ENCODE data around the gene NXPH3. TPM values are rescaled to one million over a fixed set of nuclear protein-coding genes. Genes with fewer than 3 reads are reported as not detected.

NXPH3 gene
- total and polyA plus RNA-seq, 9 of the 15 experiments (the other 6 are each of a cell fraction or from before 2014, with no cell fraction given): 0.04 to 0.27 (median 0.07) TPM; not detected in 2

DNA sequence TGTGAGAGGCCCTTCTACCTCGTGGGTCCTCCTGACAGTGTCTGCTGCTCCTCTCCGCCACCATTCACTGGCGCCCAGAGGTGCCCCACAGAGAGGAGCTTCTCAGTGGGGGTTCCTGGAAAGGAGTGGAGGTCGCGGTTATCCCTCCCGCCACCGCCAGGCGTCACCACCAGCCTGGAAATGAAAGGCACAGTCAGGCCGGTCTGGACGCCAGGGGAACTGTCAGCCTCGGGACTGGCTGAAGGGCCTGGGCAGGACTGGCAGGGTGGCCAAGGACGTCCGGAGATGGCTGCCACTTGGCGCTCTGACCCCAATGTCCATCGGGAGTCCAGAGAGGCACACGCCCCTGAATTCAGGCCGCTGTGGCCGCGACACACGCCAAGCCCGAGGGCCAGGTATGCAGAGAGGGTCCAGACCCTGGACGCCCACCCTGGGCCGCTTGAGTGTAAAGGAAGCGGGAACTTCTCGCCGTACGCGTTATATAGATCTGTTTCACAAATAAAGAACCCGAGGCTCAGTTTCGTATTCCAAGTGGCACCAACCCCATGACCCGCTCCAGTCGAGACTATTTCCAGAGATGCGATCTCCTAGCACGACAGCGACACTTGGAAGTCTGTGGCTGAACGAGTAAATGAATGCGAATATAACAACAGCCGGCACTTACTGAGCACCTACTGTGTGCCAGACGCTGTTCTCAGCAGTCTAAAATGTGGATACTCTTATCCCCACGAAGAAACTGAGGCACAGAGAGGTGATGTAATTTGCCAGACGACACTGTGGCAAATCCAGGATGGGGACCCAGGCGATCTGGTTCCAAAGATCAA, 7.6 kb upstream of the NXPH3 start (continued):
- TF ChIP-seq, protein P1, sequence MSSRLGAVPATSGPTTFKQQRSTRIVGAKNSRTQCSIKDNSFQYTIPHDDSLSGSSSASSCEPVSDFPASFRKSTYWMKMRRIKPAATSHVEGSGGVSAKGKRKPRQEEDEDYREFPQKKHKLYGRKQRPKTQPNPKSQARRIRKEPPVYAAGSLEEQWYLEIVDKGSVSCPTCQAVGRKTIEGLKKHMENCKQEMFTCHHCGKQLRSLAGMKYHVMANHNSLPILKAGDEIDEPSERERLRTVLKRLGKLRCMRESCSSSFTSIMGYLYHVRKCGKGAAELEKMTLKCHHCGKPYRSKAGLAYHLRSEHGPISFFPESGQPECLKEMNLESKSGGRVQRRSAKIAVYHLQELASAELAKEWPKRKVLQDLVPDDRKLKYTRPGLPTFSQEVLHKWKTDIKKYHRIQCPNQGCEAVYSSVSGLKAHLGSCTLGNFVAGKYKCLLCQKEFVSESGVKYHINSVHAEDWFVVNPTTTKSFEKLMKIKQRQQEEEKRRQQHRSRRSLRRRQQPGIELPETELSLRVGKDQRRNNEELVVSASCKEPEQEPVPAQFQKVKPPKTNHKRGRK (tag; IDR thresholded peaks at IDR 0.05): no peak
- TF ChIP-seq SREBF1 (IDR thresholded peaks at IDR 0.05; ENCODE audit: borderline replicate concordance, low read depth, low read length) (no peak), NEUROD1 (IDR thresholded peaks at IDR 0.05; ENCODE audit: borderline replicate concordance, low read depth, low read length, partially characterized antibody) (no peak), ZNF644 (tag; IDR thresholded peaks at IDR 0.05; ENCODE audit: low read depth) (no peak), ZNF830 (CRISPR knock-in tag; IDR thresholded peaks at IDR 0.05) (no peak), PHF8 (IDR thresholded peaks at IDR 0.05; ENCODE audit: borderline replicate concordance, low read length) (no peak), CTBP1 (IDR thresholded peaks at IDR 0.05; ENCODE audit: borderline replicate concordance) (peak; percentile 36; the same call in 1 of the 2 replicates), NBN (IDR thresholded peaks at IDR 0.05; ENCODE audit: low read depth) (no peak), SP1 (CRISPR knock-in tag; IDR thresholded peaks at IDR 0.05) (peak; percentile 60; the same call in 1 of the 2 replicates), TGIF2 (CRISPR knock-in tag; IDR thresholded peaks at IDR 0.05) (0 out of 2 replicates have a peak, but pooled peaks have one; percentile 45), MED1 (CRISPR knock-in tag; IDR thresholded peaks at IDR 0.05; ENCODE audit: borderline replicate concordance) (no peak), HMGN3 (IDR thresholded peaks at IDR 0.05; ENCODE audit: borderline replicate concordance, extremely low read depth, insufficient read length, low read depth, low read length) (no peak), XRCC5 (IDR thresholded peaks at IDR 0.05; ENCODE audit: low read depth, low read length) (no peak), RCOR1 (IDR thresholded peaks at IDR 0.05; ENCODE audit: borderline replicate concordance in 1 of 2, low read depth in 2 of 2, low read length in 2 of 2) (peak in 1 of 2 experiments; percentile 34; a peak in 1 of 4 replicates)
- TF ChIP-seq, protein P2, sequence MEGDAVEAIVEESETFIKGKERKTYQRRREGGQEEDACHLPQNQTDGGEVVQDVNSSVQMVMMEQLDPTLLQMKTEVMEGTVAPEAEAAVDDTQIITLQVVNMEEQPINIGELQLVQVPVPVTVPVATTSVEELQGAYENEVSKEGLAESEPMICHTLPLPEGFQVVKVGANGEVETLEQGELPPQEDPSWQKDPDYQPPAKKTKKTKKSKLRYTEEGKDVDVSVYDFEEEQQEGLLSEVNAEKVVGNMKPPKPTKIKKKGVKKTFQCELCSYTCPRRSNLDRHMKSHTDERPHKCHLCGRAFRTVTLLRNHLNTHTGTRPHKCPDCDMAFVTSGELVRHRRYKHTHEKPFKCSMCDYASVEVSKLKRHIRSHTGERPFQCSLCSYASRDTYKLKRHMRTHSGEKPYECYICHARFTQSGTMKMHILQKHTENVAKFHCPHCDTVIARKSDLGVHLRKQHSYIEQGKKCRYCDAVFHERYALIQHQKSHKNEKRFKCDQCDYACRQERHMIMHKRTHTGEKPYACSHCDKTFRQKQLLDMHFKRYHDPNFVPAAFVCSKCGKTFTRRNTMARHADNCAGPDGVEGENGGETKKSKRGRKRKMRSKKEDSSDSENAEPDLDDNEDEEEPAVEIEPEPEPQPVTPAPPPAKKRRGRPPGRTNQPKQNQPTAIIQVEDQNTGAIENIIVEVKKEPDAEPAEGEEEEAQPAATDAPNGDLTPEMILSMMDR (IDR thresholded peaks at IDR 0.05 in 2 of 3, conservative IDR thresholded peaks at IDR 0.05 in 1 of 3; ENCODE audit: insufficient read depth in 2 of 3, low read depth in 1 of 3, low read length in 3 of 3): peak; percentile 94 to 97 (median 95)
- TF ChIP-seq, protein P3, sequence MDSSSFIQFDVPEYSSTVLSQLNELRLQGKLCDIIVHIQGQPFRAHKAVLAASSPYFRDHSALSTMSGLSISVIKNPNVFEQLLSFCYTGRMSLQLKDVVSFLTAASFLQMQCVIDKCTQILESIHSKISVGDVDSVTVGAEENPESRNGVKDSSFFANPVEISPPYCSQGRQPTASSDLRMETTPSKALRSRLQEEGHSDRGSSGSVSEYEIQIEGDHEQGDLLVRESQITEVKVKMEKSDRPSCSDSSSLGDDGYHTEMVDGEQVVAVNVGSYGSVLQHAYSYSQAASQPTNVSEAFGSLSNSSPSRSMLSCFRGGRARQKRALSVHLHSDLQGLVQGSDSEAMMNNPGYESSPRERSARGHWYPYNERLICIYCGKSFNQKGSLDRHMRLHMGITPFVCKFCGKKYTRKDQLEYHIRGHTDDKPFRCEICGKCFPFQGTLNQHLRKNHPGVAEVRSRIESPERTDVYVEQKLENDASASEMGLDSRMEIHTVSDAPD (CRISPR knock-in tag; IDR thresholded peaks at IDR 0.05): no peak
- TF ChIP-seq, protein P4, sequence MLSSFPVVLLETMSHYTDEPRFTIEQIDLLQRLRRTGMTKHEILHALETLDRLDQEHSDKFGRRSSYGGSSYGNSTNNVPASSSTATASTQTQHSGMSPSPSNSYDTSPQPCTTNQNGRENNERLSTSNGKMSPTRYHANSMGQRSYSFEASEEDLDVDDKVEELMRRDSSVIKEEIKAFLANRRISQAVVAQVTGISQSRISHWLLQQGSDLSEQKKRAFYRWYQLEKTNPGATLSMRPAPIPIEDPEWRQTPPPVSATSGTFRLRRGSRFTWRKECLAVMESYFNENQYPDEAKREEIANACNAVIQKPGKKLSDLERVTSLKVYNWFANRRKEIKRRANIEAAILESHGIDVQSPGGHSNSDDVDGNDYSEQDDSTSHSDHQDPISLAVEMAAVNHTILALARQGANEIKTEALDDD (IDR thresholded peaks at IDR 0.05): no peak
- TF ChIP-seq, protein P5, sequence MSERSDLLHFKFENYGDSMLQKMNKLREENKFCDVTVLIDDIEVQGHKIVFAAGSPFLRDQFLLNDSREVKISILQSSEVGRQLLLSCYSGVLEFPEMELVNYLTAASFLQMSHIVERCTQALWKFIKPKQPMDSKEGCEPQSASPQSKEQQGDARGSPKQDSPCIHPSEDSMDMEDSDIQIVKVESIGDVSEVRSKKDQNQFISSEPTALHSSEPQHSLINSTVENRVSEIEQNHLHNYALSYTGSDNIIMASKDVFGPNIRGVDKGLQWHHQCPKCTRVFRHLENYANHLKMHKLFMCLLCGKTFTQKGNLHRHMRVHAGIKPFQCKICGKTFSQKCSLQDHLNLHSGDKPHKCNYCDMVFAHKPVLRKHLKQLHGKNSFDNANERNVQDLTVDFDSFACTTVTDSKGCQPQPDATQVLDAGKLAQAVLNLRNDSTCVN (CRISPR knock-in tag; IDR thresholded peaks at IDR 0.05): no peak

Data from K562 (cell line).